Renal cortical epithelial cell (primary cell): ENCODE measurements around the gene KAT7. TPM values are rescaled to one million over a fixed set of nuclear protein-coding genes. Genes with fewer than 3 reads are reported as not detected.

ENCODE experiments used
- DNase-seq: peaks from one replicate; pipeline ENCODE4 v3.0.0-alpha.2; 2011; ENCODE audit warnings: low read depth
- total RNA-seq: library from RNA; depleted of rRNA; stranded (reverse); fragments of >200 nt; gene quantifications from 2 replicates; pipeline ENCODE4 v1.2.3, GENCODE V29; 2014

The KAT7 gene
- total RNA-seq, 1 donor from 2014 or later = 47.6 TPM

DNA sequence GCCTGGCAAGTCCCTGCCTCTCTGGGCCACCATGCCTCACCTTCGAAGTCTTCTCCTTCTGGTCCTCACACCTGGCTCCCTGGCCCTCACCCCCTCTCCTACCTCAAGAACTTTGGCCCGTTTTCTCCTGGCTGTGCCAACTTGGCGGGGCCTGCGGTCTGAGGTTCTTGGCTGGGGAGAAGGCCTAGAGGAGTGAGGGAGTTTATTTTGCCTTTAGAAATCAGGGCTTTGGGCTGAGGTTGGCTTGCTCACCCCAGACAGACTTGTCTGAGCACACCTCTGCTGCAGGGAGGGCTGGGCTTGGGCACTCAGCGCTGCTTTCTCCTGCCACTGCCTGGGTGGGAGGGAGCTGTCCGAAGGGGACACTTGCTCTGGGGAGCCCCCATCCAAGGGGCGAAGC lies 82.7 kb downstream of the KAT7 start:
- no peak for DNase-seq

DNA sequence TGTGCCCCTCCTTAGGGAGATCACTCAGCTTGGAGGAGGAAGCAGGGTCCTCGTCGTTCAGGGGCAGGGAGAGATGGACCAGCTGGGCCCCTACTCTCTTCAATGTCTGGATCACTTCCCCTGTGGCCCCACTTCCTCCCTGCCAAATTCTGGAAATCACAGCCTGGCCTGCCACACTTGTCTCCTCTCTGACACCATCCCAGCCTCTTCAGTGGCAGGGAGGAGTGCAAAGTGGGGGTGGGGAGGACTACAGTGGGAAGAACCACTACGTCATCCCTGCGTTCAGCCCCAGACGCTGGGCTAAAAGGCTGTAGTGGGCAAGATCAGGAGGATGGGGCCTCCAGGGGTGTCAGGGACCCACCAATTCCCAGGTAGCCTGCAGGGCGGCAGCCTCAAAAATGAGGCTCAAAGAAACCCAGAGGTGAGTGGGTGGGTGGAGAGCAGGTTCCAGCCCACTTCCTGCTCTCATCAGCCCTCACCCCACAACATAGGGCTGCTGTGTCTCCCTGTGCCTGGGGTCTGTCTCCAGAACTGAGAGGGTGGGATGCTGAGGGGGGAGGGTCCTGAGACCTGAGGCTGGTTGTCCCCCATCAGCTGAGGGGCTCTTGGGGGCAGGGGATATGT lies 84.4 kb downstream of the KAT7 start:
- no peak for DNase-seq

DNA sequence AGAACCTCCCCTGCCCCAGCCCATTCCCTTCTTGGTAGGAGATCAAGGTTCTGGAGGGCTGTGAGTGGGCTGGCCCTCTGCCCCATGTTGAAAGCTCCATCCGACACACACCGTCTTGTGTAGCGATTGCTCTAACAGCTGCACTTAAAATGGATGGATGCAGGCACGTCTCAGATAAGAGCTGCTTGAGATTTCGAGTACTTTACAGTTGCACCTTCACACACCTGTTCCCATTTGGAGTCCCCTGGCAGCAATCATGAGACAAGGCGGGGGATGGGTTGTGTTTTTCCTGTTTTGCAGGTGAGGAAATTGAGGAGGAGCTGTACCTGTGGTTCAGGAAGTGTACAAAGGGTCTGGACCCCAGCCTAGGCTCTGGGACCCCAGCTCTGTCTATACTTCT lies 85.0 kb downstream of the KAT7 start:
- no peak for DNase-seq

DNA sequence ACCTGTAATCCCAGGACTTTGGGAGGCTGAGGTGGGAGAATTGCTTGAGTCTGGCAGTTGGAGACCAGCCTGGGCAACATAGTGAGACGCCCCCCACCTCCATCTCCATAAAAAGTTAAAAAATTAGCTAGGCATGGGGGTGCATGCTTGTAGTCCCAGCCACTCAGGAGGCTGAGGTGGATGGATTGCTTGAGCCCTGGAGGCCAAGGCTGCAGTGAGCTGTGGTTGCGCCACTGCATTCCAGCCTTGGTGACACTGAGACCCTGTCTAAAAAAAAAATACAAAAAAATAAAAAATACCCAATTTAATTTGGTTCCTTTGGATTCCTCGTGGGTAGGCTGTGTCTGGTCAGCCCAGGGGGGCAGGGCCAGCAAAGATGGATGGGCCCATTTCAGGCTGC lies 85.4 kb downstream of the KAT7 start:
- no peak for DNase-seq

DNA sequence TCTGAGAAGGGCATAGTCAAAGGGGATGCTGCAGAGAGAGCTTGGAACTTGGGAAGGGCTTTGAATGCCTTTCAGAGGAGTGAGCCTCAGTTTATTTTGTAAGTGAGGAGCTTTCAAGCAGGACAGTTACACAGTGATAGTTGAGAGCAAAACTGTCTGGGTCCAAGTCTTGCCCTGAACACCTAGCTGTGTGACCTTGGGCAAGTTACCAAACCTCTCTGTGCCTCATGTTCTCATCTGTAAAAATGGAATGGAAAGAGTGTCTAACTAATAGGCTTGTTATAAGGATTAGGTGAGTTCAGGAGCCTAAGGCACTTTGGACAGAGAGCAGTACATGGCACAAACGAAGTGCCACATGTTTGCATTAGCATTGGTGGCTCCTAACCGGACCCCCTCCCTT lies 86.4 kb downstream of the KAT7 start:
- no peak for DNase-seq

DNA sequence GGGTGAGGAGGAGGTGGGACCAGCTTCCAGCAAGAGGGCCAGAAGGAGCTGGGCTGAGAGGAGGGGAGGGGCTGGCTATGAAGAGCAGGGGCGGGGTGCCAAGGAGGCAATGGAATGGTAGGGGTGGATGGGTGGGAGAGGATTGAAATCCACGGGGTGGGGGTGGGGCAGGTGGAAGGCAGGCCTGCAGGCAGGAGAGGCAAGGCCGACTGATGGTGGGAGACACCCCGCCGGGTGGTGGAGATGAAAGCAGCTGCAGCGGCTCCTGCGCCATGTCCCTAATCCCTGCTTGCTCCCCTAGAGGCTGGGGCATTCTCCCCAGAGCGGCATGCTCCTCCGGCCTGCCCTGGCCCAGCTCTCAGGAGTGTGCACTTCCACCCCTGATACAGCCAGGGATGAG lies 87.2 kb downstream of the KAT7 start:
- no peak for DNase-seq

DNA sequence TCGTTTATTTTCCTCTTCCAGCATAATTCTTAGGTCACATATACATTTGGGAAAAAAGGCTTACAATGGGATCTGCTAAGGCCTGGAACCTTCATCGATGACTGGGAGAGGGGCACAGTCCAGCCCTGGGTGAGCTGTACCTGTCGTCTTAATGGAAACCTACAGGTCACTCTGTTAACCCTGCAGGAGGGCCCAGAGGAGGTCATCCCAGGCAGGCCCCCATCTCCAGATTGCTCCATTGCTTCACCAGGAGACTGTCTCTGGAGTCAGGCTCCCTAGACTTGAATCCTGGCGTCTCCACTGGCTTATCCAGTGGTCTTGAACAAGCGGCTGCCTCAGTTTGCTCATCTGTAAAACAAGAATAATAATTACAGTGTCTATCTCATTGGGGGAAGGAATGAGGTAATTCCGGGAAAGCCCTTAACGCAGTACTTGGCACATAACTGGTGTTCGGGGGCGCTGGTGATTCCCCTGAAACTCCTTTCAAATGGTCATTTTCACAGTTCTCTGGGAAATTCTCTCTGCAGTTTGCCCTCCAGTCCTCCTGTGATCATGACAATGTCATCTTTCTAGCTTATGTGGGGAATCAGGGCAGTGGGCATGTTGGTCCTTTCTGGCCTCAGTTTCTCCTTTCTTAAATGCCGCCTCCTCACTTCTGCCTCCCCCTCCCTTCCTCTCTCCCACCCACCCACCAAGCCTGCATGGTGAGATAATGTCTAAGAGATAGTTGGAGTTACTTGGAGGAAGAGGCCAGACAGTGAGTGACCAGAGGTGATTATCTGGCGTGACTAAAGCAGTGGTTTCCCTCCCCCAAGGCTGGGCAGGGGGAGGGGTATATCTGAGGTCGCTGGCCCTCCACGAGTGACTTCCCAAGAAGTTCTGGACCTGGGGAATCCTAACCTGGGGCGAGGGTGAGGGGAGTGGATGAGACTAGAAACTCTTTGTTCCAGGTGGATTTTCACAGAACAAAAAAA lies 90.7 kb downstream of the KAT7 start:
- DNase-seq = no peak

DNA sequence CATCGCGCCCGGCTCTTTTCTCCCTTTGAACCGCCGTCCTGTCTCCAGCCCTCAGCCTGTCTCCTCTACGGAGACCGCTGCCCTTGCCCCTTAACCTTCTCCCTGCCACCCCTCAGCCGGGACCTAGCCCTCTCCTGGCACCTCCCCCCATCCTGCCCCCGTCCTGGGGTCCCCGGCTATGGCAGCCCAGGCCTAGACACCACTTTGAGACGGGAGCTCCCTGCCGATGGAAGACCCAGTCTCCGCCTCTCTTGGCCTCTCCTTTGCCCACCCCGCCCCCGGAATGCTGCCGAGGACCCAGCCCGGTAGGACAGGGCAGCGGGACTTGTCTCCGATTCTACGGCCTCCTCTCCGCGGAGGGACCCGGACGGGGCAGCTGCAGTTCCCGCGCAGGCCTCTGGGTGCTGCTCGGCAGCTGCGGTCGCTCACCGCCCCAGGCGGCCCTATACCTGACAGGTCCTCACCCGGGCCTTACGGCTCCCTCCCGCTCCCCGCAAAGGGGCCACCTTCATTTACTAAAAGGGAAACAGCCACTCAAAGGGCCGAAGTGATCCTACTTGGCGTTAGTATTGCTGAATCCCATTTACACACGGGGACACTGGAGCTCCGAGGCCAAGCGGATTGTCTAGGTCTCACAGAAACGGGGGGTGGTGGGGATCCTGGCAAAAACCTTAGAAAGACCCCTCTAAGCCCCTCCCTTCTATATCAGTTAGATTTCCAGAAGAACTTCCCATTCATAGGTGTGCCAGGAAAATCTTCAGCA lies 92.0 kb downstream of the KAT7 start:
- no peak for DNase-seq

DNA sequence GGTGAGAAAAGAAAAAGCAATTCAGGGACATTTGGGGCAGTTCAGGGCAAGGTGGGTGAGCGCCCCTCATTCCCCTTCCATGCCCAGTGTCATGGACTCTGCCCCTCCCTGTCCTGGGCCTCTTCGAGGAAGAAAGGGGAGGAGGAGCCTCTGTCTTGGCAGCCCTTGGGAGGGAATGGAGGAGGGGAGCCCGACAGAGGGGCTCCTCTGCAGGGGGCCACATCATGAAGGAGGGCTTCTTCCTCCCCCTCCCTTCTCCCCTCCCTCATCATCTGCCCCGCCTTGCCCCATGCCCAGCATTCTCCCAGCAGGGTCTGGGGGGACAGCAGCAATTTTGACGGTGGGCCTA lies 92.5 kb downstream of the KAT7 start:
- no peak for DNase-seq

DNA sequence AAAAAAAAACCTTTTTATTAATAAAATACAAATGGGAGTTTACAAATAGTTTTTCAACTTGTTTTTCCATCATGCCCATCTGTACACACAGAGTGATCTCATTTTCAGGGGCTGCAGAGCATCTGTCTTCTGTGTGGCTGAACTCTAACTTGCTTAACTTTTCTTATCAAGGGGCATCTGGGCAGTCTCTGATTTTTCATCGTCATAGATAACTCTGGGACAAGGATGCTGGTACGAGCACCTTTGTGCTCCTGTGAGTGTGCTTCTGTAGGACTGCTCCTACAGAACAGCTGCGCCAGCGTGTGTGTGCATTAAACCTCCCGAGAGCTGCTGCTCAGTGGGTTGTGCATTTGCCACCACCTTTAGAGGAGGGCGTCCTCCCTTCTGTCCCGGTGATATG lies 94.0 kb downstream of the KAT7 start:
- DNase-seq = no peak

Other genes starting within 250 kb of the KAT7 start
- gene NXPH3, start 212.8 kb upstream of the KAT7 start, total RNA-seq = 0.10 TPM in 1 of 2 replicates, not detected in the other
- gene SPOP, start 110.6 kb upstream of the KAT7 start, total RNA-seq = 40.3 and 54.2 TPM in 2 replicates
- 34.9 and 65.8 TPM in 2 replicates for gene SLC35B1, start 80.7 kb upstream of the KAT7 start, total RNA-seq
- 3.1 and 6.0 TPM in 2 replicates for gene FAM117A, start 24.6 kb upstream of the KAT7 start, total RNA-seq
- not detected in 2 replicates for gene TAC4, start 59.4 kb downstream of the KAT7 start, total RNA-seq
- 0.25 TPM in 1 of 2 replicates, not detected in the other for gene DLX4, start 180.5 kb downstream of the KAT7 start, total RNA-seq
- not detected in 2 replicates for gene DLX3, start 206.5 kb downstream of the KAT7 start, total RNA-seq